K562 (cell line): ENCODE results near the gene RASGEF1C. TPM values are rescaled to one million over a fixed set of nuclear protein-coding genes. Genes with fewer than 3 reads are reported as not detected.

Source experiments
- HEY1 ChIP-seq: fragments of 250-450 bp; sonication (Bioruptor Pico); IDR thresholded peaks from 2 replicates; pipeline ENCODE4 v1.5.0; 2020; ENCODE audit warnings: mild to moderate bottlenecking, moderate library complexity, borderline replicate concordance
- KAT7 ChIP-seq: sonication (generic); formaldehyde crosslinking; IDR thresholded peaks from 2 replicates; pipeline ENCODE4 v1.8.0; 2022; ENCODE audit warnings: missing genetic modification reagents, mild to moderate bottlenecking, borderline replicate concordance
- KDM5B ChIP-seq: fragments of 200-600 bp; sonication (generic); IDR thresholded peaks from 2 replicates; pipeline ENCODE4 v1.6.1; 2012; ENCODE audit warnings: low read depth, mild to moderate bottlenecking, moderate library complexity, low read length, control low read depth, inconsistent platforms; ENCODE audit not compliant: insufficient replicate concordance
- KLF6 ChIP-seq: fragments of 250-450 bp; sonication (Bioruptor Pico); IDR thresholded peaks from 2 replicates; pipeline ENCODE4 v1.4.0; 2020; ENCODE audit warnings: mild to moderate bottlenecking, moderate library complexity, borderline replicate concordance
- MEIS2 ChIP-seq: fragments of 450-650 bp; IDR thresholded peaks from 2 replicates; pipeline ENCODE4 v1.6.1; 2014; ENCODE audit warnings: mild to moderate bottlenecking; ENCODE audit not compliant: partially characterized antibody
- NCOA4 ChIP-seq: fragments of 450-650 bp; IDR thresholded peaks from 2 replicates; pipeline ENCODE4 v1.6.1; 2018; ENCODE audit warnings: mild to moderate bottlenecking; ENCODE audit not compliant: partially characterized antibody
- NFXL1 ChIP-seq: fragments of 450-650 bp; formaldehyde crosslinking; IDR thresholded peaks from 2 replicates; pipeline ENCODE4 v1.4.0; 2021; ENCODE audit warnings: mild to moderate bottlenecking
- POLR2A ChIP-seq: fragments of 450-650 bp; conservative IDR thresholded peaks from 2 replicates; pipeline ENCODE4 v1.6.1; 2016
- SMAD3 ChIP-seq: fragments of 450-650 bp; formaldehyde crosslinking; conservative IDR thresholded peaks from 2 replicates; pipeline ENCODE4 v1.4.0; 2020; ENCODE audit warnings: mild to moderate bottlenecking
- SMARCA5 ChIP-seq: fragments of 450-650 bp; IDR thresholded peaks from 2 replicates; pipeline ENCODE4 v1.6.1; 2016
- SRSF1 ChIP-seq: fragments of 200-400 bp; formaldehyde crosslinking; IDR thresholded peaks from 2 replicates; pipeline ENCODE4 v1.6.1; 2017; ENCODE audit warnings: mild to moderate bottlenecking, low read depth, low read length, moderate library complexity
- ZBTB17 ChIP-seq: fragments of 450-650 bp; formaldehyde crosslinking; IDR thresholded peaks from 2 replicates; pipeline ENCODE4 v1.4.0; 2020; ENCODE audit warnings: mild to moderate bottlenecking
- ZBTB7A ChIP-seq: IDR thresholded peaks from 2 replicates; pipeline ENCODE4 v1.6.1; 2011; ENCODE audit warnings: low read depth, mild to moderate bottlenecking, low read length, moderate library complexity, borderline replicate concordance; ENCODE audit not compliant: control insufficient read depth
- ZNF436 ChIP-seq: fragments of 250-450, 450-650 bp; sonication (Bioruptor Pico); formaldehyde crosslinking; IDR thresholded peaks from 2 replicates; pipeline ENCODE4 v1.7.0; 2020; ENCODE audit warnings: mild to moderate bottlenecking
- polyA plus RNA-seq, 8 experiments: library from polyadenylated mRNA; depleted of rRNA in 4 of 8; stranded (reverse) in 5 of 8; unstranded in 3 of 8; fragments of >200 nt; fragmentation: Nextera tagmentation in 2 of 8; fragmentation: Illumina TruSeq in 1 of 8; extraction: Ambion mirVana in 2 of 8; extraction: Trizol in 1 of 8; gene quantifications; 2 replicates each; pipeline versions ENCODE4 v1.2.1 to v1.2.3, GENCODE V29; 2011 to 2014; ENCODE audit warnings: inconsistent platforms in 1 of 8, missing spikeins in 1 of 8
- total RNA-seq, 7 experiments: library from RNA; depleted of rRNA in 6 of 7; stranded (reverse); fragments of >200 nt in 6 of 7; fragmentation: Illumina TruSeq in 2 of 7; extraction: Trizol in 2 of 7; gene quantifications; 2 replicates each; pipeline versions ENCODE4 v1.2.1 to v1.2.3, GENCODE V29; 2011 to 2021; ENCODE audit warnings: low replicate concordance in 1 of 7
- TF ChIP-seq, protein P1 (sequence below): sonication (generic); formaldehyde crosslinking; IDR thresholded peaks from 2 replicates; pipeline ENCODE4 v1.8.0; 2022; ENCODE audit warnings: mild to moderate bottlenecking, low read depth, missing genetic modification reagents
- TF ChIP-seq, protein P2 (sequence below): sonication (generic); formaldehyde crosslinking; IDR thresholded peaks from 2 replicates; pipeline ENCODE4 v1.8.1; 2022; ENCODE audit warnings: missing genetic modification reagents
- TF ChIP-seq, protein P3 (sequence below): fragments of 250-450 bp; sonication (Bioruptor Pico); IDR thresholded peaks from 2 replicates; pipeline ENCODE4 v1.5.0; 2020; ENCODE audit warnings: mild to moderate bottlenecking, borderline replicate concordance
- TF ChIP-seq, protein P4 (sequence below), 3 experiments: fragments of 200-800 bp in 1 of 3; fragments of 250-450 bp in 1 of 3; fragments of 450-650 bp in 1 of 3; sonication (Bioruptor Pico) in 1 of 3; sonication (Bioruptor generic) in 1 of 3; formaldehyde crosslinking in 1 of 3; IDR thresholded peaks; 2 replicates each; pipeline versions ENCODE4 v1.6.1 to v1.8.0; 2016 to 2022; ENCODE audit warnings: mild to moderate bottlenecking in 2 of 3, missing genetic modification characterization in 2 of 3, missing compliant biosample characterization in 1 of 3, moderate library complexity in 1 of 3
- TF ChIP-seq, protein P5 (sequence below): sonication (generic); formaldehyde crosslinking; IDR thresholded peaks from 2 replicates; pipeline ENCODE4 v1.9.0; 2022; ENCODE audit warnings: mild to moderate bottlenecking, missing genetic modification reagents

RASGEF1C gene
- total and polyA plus RNA-seq, 9 of the 15 experiments (the other 6 are each of a cell fraction or from before 2014, with no cell fraction given) = 0.04 to 1.1 (median 0.21) TPM; not detected in 4

DNA sequence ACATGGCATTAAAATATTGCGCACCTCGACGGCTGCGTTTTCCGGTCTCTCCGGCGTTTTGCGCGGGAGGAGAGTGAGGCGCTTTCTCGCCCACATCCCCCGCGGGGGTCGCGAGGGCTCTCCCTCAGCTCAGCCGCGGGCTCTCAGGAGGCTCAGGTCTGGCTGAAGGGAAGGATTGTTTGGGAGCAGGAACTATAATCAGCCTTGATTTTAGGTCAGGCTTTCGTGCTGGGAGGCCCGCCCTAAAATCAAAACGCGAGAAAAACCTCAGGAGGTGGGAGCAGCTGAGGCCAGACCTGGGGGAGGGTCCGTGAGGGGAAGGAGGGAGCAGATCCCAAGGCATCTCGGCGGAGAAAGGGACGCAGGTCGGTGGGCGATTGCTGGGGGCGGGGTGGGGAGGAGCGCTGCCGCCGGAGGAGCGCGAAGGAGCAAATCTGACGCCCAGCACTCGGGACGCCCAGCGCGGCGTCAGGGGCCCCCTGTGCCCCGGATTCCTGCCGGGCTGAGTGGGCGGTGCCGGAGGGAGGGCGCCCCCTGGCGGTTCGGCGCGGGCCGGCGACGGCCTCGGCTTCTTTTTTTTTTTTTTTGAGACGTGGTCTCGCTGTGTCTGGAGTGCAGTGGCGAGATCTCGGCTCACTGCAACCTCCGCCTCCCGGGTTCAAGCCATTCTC lies 118.8 kb downstream of the RASGEF1C start (continued):
- TF ChIP-seq SMARCA5 (no peak), ZBTB7A (peak; percentile 71; the same call in 1 of the 2 replicates), HEY1 (CRISPR knock-in tag) (no peak), KLF6 (CRISPR knock-in tag) (no peak), SRSF1 (no peak), ZNF436 (CRISPR knock-in tag) (no peak), NFXL1 (no peak), NCOA4 (no peak), KAT7 (CRISPR knock-in tag) (no peak), SMAD3 (CRISPR knock-in tag) (0 out of 2 replicates have a peak, but pooled peaks have one; percentile 32), ZBTB17 (no peak), MEIS2 (no peak), KDM5B (no peak), POLR2A (no peak)
- TF ChIP-seq, protein P1, sequence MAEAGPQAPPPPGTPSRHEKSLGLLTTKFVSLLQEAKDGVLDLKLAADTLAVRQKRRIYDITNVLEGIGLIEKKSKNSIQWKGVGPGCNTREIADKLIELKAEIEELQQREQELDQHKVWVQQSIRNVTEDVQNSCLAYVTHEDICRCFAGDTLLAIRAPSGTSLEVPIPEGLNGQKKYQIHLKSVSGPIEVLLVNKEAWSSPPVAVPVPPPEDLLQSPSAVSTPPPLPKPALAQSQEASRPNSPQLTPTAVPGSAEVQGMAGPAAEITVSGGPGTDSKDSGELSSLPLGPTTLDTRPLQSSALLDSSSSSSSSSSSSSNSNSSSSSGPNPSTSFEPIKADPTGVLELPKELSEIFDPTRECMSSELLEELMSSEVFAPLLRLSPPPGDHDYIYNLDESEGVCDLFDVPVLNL (CRISPR knock-in tag) = no peak
- TF ChIP-seq, protein P2, sequence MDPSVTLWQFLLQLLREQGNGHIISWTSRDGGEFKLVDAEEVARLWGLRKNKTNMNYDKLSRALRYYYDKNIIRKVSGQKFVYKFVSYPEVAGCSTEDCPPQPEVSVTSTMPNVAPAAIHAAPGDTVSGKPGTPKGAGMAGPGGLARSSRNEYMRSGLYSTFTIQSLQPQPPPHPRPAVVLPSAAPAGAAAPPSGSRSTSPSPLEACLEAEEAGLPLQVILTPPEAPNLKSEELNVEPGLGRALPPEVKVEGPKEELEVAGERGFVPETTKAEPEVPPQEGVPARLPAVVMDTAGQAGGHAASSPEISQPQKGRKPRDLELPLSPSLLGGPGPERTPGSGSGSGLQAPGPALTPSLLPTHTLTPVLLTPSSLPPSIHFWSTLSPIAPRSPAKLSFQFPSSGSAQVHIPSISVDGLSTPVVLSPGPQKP (CRISPR knock-in tag) = no peak
- TF ChIP-seq, protein P3, sequence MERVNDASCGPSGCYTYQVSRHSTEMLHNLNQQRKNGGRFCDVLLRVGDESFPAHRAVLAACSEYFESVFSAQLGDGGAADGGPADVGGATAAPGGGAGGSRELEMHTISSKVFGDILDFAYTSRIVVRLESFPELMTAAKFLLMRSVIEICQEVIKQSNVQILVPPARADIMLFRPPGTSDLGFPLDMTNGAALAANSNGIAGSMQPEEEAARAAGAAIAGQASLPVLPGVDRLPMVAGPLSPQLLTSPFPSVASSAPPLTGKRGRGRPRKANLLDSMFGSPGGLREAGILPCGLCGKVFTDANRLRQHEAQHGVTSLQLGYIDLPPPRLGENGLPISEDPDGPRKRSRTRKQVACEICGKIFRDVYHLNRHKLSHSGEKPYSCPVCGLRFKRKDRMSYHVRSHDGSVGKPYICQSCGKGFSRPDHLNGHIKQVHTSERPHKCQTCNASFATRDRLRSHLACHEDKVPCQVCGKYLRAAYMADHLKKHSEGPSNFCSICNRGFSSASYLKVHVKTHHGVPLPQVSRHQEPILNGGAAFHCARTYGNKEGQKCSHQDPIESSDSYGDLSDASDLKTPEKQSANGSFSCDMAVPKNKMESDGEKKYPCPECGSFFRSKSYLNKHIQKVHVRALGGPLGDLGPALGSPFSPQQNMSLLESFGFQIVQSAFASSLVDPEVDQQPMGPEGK (CRISPR knock-in tag) = no peak
- TF ChIP-seq, protein P4, sequence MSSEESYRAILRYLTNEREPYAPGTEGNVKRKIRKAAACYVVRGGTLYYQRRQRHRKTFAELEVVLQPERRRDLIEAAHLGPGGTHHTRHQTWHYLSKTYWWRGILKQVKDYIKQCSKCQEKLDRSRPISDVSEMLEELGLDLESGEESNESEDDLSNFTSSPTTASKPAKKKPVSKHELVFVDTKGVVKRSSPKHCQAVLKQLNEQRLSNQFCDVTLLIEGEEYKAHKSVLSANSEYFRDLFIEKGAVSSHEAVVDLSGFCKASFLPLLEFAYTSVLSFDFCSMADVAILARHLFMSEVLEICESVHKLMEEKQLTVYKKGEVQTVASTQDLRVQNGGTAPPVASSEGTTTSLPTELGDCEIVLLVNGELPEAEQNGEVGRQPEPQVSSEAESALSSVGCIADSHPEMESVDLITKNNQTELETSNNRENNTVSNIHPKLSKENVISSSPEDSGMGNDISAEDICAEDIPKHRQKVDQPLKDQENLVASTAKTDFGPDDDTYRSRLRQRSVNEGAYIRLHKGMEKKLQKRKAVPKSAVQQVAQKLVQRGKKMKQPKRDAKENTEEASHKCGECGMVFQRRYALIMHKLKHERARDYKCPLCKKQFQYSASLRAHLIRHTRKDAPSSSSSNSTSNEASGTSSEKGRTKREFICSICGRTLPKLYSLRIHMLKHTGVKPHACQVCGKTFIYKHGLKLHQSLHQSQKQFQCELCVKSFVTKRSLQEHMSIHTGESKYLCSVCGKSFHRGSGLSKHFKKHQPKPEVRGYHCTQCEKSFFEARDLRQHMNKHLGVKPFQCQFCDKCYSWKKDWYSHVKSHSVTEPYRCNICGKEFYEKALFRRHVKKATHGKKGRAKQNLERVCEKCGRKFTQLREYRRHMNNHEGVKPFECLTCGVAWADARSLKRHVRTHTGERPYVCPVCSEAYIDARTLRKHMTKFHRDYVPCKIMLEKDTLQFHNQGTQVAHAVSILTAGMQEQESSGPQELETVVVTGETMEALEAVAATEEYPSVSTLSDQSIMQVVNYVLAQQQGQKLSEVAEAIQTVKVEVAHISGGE (CRISPR knock-in tag; IDR thresholded peaks at IDR 0.05) = no peak
- TF ChIP-seq, protein P5, sequence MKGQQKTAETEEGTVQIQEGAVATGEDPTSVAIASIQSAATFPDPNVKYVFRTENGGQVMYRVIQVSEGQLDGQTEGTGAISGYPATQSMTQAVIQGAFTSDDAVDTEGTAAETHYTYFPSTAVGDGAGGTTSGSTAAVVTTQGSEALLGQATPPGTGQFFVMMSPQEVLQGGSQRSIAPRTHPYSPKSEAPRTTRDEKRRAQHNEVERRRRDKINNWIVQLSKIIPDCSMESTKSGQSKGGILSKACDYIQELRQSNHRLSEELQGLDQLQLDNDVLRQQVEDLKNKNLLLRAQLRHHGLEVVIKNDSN (CRISPR knock-in tag) = no peak
